ENCODE results near the gene TBC1D22A.

GRCh38 chr22:47105085-47105484 lies 342.6 kb downstream of the TBC1D22A start:
- TF ChIP-seq POLR2A (IDR thresholded peaks at IDR 0.05) (no peak), CTCF (IDR thresholded peaks at IDR 0.05) (no peak), POLR2AphosphoS5 (IDR thresholded peaks at IDR 0.05) (no peak)
